GM13977 (cell line): ENCODE results near the gene SAFB2.

ENCODE experiments used
- DNase-seq: peaks from one replicate; pipeline ENCODE4 v3.0.0; 2012; ENCODE audit warnings: low spot score
- in situ Hi-C: fragments of 300-500 bp; cut with MboI; formaldehyde crosslinking; loops from one replicate; pipeline ENCODE4 v1.12.0; 2022; ENCODE audit warnings: low sequenced_read_pairs, low pct_unique_long_range_greater_than_20kb, mixed read lengths, inconsistent platforms; ENCODE audit not compliant: unreplicated experiment
- TF ChIP-seq, protein P1 (sequence below): IDR thresholded peaks from 2 replicates; pipeline ENCODE4 v1.5.1; 2012; ENCODE audit warnings: mild to moderate bottlenecking, control low read depth; ENCODE audit not compliant: insufficient read depth; ENCODE audit errors: extremely low read depth, missing control alignments

The SAFB2 gene

DNA sequence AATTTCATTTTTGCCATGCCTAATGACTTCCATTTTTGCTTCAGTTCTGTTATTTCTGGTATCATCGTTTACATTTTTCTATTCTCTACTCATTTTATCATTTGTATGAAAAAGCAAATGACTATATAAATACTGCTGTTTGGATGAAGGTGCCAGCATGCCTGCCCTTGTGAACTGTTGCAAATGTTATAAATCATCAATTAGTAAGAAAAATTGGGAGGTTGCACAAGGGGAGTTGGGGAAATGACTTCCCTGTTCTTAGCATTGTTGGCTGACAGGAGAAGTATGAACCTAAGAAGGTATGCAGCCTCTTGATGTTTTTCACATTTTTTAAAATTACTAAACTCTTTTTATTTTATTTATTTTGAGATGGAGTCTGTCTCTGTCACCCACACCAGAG lies 15.4 kb upstream of the SAFB2 start:
- TF ChIP-seq, protein P1, sequence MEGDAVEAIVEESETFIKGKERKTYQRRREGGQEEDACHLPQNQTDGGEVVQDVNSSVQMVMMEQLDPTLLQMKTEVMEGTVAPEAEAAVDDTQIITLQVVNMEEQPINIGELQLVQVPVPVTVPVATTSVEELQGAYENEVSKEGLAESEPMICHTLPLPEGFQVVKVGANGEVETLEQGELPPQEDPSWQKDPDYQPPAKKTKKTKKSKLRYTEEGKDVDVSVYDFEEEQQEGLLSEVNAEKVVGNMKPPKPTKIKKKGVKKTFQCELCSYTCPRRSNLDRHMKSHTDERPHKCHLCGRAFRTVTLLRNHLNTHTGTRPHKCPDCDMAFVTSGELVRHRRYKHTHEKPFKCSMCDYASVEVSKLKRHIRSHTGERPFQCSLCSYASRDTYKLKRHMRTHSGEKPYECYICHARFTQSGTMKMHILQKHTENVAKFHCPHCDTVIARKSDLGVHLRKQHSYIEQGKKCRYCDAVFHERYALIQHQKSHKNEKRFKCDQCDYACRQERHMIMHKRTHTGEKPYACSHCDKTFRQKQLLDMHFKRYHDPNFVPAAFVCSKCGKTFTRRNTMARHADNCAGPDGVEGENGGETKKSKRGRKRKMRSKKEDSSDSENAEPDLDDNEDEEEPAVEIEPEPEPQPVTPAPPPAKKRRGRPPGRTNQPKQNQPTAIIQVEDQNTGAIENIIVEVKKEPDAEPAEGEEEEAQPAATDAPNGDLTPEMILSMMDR, result no peak
- in situ Hi-C loops, result no loop called here
- DNase-seq, result no peak

DNA sequence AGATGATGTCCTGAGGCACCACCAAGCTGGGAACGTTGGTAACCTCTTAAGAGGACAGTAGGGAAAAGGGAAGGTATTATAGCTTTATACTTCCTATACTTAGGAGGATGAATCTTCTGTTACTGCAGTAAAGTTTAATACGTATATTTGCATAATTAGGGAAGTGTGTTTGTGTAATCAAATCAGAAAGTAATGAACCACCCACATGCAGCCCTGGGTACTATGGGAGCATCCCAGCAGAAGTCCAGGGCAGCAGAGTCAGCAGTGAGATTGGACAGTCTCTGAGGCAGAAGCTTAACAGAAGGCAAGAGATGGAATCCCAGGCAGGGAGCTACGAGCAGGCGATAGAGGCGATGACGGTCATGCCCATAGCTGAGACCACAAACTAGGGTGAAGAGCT lies 12.9 kb upstream of the SAFB2 start:
- in situ Hi-C loops, result no loop called here
- TF ChIP-seq, protein P1, result no peak
- DNase-seq, result no peak

DNA sequence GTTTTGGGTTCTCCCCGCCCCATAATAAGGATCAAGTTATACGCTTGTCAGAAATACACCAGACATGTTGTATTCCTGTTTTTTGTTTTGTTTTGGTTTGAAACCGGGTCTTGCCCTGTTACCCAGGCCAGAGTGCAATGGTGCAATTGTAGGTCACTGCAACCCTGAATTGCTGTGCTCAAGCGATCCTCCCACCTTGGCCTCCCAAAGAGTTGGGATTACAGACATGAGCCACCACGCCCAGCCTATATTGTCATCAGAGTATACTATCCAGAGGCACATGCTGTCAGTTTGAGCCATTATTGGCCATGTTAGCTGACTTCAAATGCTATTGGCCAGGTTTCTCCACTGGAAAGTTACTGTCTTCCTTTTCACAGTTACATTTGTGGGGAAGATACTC lies 10.1 kb upstream of the SAFB2 start:
- no peak for DNase-seq
- in situ Hi-C loops, result no loop called here
- TF ChIP-seq, protein P1, result no peak

DNA sequence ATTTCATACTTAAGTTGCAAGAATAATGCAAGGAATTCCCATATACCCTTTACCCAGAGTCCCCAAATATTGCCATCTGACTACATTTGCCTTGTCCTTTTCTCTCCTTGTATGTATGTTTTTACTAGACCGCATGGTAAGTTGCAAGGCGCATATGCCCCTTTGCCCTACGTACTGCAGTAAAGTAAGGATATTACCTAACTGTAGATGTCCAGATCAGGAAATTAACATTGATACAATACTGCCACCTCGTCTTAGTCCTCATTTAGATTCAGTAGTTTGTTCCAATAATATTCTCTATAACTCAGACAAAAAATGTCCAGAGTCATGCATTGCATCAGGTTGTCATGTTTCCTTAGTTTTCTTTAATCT lies 9.7 kb upstream of the SAFB2 start:
- in situ Hi-C loops, result no loop called here
- no peak for DNase-seq
- TF ChIP-seq, protein P1, result no peak

DNA sequence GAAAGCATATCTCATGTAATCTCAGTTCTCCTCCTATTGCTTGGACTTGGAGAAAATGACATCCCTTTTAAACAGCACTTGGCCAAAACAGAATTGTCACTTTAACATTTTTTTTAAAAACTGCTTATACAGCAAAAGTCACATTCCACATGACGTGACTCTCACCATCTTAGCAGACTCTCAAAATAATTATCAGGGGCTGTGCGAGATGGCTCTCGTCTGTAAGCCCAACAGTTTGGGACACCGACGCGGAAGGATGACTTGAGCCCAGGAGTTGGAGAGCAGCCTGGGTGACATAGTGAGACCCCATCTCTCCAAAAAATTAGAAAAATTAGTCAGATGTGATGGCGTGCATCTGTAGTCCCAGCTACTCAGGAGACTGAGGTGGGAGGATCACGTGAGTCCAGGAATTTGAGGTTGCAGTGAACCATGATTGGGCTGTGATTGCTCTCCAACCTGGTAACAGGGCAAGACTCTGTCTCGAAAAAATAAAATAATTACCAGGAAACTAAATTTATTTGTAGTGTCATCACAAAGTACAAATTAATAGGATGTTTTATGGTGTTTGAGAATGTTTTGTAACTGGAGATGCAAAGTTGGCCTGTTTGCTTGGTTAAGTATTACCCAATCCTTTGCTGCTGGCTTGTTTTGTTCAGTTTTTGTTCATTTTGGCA lies 9.1 kb upstream of the SAFB2 start:
- TF ChIP-seq, protein P1, result no peak
- DNase-seq, result no peak
- in situ Hi-C loops, result no loop called here

DNA sequence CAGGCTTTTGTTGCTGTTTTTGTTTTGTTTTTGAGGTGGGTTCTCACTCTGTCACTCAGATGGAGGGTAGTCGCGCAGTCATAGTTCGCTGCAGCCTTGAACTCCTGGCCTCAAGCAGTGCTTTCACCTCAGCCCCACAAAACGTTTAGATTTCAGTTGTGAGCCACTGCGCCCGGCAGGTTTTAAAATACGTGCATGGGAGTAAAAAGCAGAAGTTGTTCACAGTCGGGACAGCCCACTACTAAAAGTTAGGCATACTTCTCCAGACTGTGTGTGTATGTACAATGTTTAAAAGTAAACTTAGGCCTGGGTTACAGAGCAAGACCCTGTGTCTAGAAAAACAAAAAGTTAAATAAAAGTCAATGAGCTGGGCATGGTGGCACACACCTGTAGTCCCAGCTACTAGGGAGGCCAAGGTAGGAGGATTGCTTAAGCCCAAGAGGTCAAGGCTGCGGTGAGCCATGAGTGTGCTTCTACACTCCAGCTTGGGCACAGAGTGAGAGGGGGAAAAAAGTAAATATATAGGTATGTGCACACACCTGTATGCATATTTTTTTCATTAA lies 6.4 kb upstream of the SAFB2 start:
- in situ Hi-C loops, result no loop called here
- no peak for DNase-seq
- TF ChIP-seq, protein P1, result no peak
